ENCODE measurements around the gene NTNG2. TPM values are rescaled to one million over a fixed set of nuclear protein-coding genes. Genes with fewer than 3 reads are reported as not detected.

The NTNG2 gene
- total and polyA plus RNA-seq, 8 donors = under 0.01 to 8.1 (median 0.31) TPM; not detected in 1

DNA sequence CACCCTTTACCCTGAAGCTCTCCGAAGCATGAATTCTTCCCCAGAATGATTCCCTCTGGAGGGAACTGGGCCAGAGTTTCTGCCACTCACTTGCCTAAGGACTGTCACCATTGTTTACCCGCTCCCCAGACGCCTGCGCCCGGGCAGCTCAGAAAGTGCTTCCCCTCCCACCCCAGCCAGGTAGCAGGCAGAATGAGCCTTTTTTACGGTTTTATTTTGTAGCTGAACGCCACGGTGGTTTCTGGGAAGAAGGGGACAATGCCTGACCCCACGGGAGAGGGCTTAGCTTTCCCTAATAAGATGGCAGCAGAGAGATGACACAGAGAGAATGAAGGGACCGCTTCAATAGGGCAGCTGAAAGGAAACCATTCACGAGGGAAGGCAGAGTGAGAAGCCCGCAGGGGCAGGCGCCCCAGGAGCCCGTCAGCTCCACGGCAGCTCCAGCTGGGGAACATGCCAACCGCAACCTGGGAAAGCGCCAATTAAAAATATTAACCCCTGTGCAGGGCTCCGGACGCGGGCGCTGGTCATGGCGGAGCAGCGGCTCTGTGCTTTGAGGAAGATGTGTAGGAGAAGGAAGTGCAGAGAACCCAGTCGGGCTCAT lies 20.4 kb upstream of the NTNG2 start:
- no peak overlapping the region for H3K27ac ChIP-seq
- DNase-seq = peak; percentile 30 to 39
- peaks cover 0 to 13% (median 6%) of the 10 kb centered on the region in 4 donors for H3K4me1 ChIP-seq
- 3% methylated on average over 23 to 24 of the region's 24 CpGs for WGBS, 5 donors
- no peaks in the 10 kb centered on the region for H3K9me3 ChIP-seq
- H3K27me3 ChIP-seq = peaks cover 0 to 96% (median 57%) of the 10 kb centered on the region in 3 donors
- H3K36me3 ChIP-seq = no peaks in the 10 kb centered on the region
- TF ChIP-seq, protein P1, sequence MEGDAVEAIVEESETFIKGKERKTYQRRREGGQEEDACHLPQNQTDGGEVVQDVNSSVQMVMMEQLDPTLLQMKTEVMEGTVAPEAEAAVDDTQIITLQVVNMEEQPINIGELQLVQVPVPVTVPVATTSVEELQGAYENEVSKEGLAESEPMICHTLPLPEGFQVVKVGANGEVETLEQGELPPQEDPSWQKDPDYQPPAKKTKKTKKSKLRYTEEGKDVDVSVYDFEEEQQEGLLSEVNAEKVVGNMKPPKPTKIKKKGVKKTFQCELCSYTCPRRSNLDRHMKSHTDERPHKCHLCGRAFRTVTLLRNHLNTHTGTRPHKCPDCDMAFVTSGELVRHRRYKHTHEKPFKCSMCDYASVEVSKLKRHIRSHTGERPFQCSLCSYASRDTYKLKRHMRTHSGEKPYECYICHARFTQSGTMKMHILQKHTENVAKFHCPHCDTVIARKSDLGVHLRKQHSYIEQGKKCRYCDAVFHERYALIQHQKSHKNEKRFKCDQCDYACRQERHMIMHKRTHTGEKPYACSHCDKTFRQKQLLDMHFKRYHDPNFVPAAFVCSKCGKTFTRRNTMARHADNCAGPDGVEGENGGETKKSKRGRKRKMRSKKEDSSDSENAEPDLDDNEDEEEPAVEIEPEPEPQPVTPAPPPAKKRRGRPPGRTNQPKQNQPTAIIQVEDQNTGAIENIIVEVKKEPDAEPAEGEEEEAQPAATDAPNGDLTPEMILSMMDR (IDR thresholded peaks at IDR 0.05) = no peak
- TF ChIP-seq POLR2AphosphoS5 (IDR thresholded peaks at IDR 0.05) (no peak), EP300 (IDR thresholded peaks at IDR 0.05) (no peak), POLR2A (IDR thresholded peaks at IDR 0.05) (no peak)
- peak overlapping the region; percentile 20 to 31 (median 26) for H3K4me3 ChIP-seq
- intact Hi-C loops (cut with DNase I; ENCODE audit: low total_unique reads) = no loop called here

DNA sequence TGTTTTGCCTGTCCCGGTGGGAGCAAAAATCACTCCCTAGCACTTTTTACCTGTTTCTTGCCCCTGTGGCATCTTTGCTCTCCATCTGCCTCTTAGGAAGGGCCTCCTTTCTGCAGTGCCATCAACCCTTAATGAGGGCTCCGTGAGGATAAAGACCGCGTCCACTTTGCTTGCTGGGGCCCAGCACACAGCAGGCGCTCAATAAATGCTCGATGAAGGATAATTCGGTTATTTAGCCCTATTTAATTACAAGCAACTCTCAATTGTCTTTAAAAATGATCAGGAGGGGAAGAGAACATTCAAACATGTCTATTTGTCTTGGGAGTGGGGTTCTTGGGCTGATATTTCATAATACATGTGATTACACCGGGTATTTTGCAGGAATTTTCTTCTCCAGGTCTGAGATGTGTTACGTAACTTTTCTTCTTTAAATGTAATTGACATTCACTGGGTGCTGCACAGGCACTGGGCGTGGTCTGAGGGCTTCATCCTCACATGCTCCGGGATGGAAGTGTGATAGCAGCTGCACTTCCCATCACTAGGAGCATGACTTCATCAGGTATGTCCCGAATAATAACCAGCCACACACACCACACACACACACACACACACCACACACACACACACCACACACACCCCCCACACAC lies 19.8 kb upstream of the NTNG2 start:
- 40 to 54% (median 48%) methylated on average over 12 of the region's 12 CpGs for WGBS, 5 donors
- Histone ChIP-seq H3K9me3 (no peaks in the 10 kb centered on the region), H3K4me3 (peak overlapping the region; percentile 20 to 31 (median 26)), H3K4me1 (peaks cover 0 to 13% (median 6%) of the 10 kb centered on the region in 4 donors), H3K36me3 (no peaks in the 10 kb centered on the region), H3K27me3 (peaks cover 0 to 96% (median 59%) of the 10 kb centered on the region in 3 donors), H3K27ac (no peak overlapping the region)
- no peak for TF ChIP-seq POLR2AphosphoS5 (IDR thresholded peaks at IDR 0.05)
- intact Hi-C loops (cut with DNase I; ENCODE audit: low total_unique reads) = no loop called here
- DNase-seq = no peak

DNA sequence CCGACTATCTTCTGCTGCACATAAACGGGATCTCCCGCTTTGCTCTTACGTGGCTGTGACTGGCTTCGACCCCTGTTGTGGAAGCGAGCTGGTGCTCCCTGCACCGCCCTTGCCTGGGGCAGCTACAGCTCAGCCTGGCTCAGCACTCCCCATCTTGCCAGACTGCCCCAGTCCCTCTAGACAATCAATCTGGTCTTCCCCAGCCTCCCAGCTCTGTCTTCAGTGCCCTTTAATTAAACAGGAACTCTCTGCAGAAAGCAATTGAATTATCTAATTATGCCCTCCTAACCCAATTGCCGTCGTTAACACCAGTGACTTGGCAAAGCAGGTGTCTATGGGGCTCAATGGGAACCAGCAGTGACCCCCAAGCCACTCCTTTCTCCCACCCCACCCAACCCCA lies 18.9 kb upstream of the NTNG2 start:
- Histone ChIP-seq H3K36me3 (no peaks in the 10 kb centered on the region), H3K27me3 (peaks cover 0 to 95% (median 62%) of the 10 kb centered on the region in 3 donors), H3K27ac (no peak overlapping the region), H3K4me3 (no peak overlapping the region), H3K9me3 (no peaks in the 10 kb centered on the region), H3K4me1 (peaks cover 0 to 13% (median 6%) of the 10 kb centered on the region in 4 donors)
- intact Hi-C loops (cut with DNase I; ENCODE audit: low total_unique reads) = no loop called here
- WGBS, 5 donors = 45 to 52% (median 51%) methylated on average over 8 to 9 of the region's 9 CpGs
- TF ChIP-seq POLR2A (IDR thresholded peaks at IDR 0.05) (no peak), POLR2AphosphoS5 (IDR thresholded peaks at IDR 0.05) (no peak), EP300 (IDR thresholded peaks at IDR 0.05) (no peak)
- DNase-seq = peak in 1 of 2 donors; percentile 22

GRCh38 chr9:132143359-132143758 lies 18.5 kb upstream of the NTNG2 start:
- Histone ChIP-seq H3K4me3 (no peak overlapping the region), H3K9me3 (no peaks in the 10 kb centered on the region), H3K27me3 (peaks cover 0 to 95% (median 63%) of the 10 kb centered on the region in 3 donors), H3K4me1 (peaks cover 0 to 13% (median 6%) of the 10 kb centered on the region in 4 donors), H3K27ac (no peak overlapping the region), H3K36me3 (no peaks in the 10 kb centered on the region)
- WGBS, 5 donors = 25 to 45% (median 42%) methylated on average over 5 to 6 of the region's 6 CpGs
- intact Hi-C loops (cut with DNase I; ENCODE audit: low total_unique reads) = no loop called here
- DNase-seq = no peak
- TF ChIP-seq POLR2AphosphoS5 (IDR thresholded peaks at IDR 0.05) = no peak
- TF ChIP-seq POLR2A (IDR thresholded peaks at IDR 0.05) = no peak
- no peak for TF ChIP-seq EP300 (IDR thresholded peaks at IDR 0.05)
- TF ChIP-seq, protein P1 (IDR thresholded peaks at IDR 0.05) = no peak

DNA sequence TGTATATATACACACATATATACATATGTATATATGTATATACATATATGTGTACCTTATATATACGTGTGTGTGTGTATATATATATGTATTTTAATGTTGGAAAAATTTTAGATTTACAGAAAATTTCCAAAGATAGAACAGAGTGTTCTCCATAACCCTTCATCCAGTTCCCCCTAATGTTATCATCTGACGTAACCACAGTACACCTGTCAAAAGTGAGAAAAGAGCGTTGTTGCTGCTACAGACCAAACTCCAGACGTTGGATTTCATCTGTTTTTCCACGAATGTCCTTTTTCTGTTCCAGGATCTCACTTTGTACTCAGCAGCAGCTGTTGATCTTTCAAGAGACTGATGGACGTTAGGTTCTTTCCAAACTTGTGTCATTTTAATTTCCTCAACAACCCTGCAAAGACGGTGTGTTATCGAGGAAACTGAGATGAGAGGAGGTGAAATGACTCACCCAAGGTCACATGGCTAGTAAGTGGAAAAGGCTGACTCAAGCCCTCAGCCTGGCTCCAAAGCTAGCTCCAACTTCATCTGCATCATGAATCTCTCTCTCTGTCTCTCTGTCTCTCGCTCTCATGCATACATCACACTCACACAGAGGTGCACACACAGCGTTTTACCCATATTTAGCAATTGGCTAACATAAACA lies 17.0 kb upstream of the NTNG2 start:
- Histone ChIP-seq H3K4me1 (peaks cover 0 to 13% (median 6%) of the 10 kb centered on the region in 4 donors), H3K27me3 (peaks cover 0 to 95% (median 66%) of the 10 kb centered on the region in 3 donors), H3K4me3 (no peak overlapping the region), H3K36me3 (no peaks in the 10 kb centered on the region), H3K27ac (no peak overlapping the region), H3K9me3 (no peaks in the 10 kb centered on the region)
- DNase-seq = no peak
- TF ChIP-seq, protein P1 (IDR thresholded peaks at IDR 0.05) = no peak
- TF ChIP-seq EP300 (IDR thresholded peaks at IDR 0.05) (no peak), POLR2AphosphoS5 (IDR thresholded peaks at IDR 0.05) (no peak), POLR2A (IDR thresholded peaks at IDR 0.05) (no peak)
- 72 to 81% (median 79%) methylated on average over 10 of the region's 10 CpGs for WGBS, 5 donors
- intact Hi-C loops (cut with DNase I; ENCODE audit: low total_unique reads) = no loop called here

Measured in stomach (tissue), 9 donors.